DND-41 (cell line): ENCODE measurements around the gene SYNDIG1L.

Experiments
- CTCF ChIP-seq: IDR thresholded peaks from 2 replicates; pipeline ENCODE4 v1.5.1; 2012; ENCODE audit warnings: borderline replicate concordance, low read length, moderate library complexity, mild to moderate bottlenecking; ENCODE audit not compliant: poor library complexity, severe bottlenecking; ENCODE audit errors: extremely low read depth
- EZH2 ChIP-seq: IDR thresholded peaks from 3 replicates; pipeline ENCODE4 v1.6.1; 2012; ENCODE audit warnings: borderline replicate concordance, low read depth, mild to moderate bottlenecking, moderate library complexity, low read length, inconsistent platforms; ENCODE audit not compliant: severe bottlenecking

GRCh38 chr14:74360163-74360562 is 65.8 kb downstream of the SYNDIG1L start:
- TF ChIP-seq CTCF, result no peak
- no peak for TF ChIP-seq EZH2
